Measurements from ENCODE around the gene VPS37C. TPM values are rescaled to one million over a fixed set of nuclear protein-coding genes. Genes with fewer than 3 reads are reported as not detected.

Gene VPS37C
- total RNA-seq, 1 donor from 2014 or later, result 15.8 TPM

DNA sequence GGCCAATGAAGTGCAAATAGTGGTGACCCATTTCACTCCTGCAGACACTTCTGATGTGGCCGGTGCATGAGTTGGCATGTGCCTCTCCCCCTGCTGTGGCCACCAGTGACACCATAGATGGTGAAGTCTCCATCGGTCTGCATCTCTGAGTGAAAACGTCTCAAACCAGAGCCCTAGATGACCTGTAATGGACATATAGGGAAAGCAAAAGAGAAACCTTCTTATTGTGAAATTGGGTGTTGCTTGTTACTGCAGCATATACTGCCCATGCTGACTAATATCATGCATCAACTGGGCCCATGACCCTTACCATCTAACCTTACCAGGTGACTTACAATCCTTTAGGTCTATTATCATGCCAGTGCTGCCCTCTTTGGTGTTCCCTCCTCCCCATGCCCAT is 11.7 kb upstream of the VPS37C start:
- Histone ChIP-seq H3K27me3 (ENCODE audit: low read depth) (peaks cover 49% of the 10 kb centered on the region), H3K4me1 (no peaks in the 10 kb centered on the region), H3K27ac (replicated peaks) (no peak overlapping the region), H3K9me3 (replicated peaks) (peaks cover 4% of the 10 kb centered on the region), H3K4me3 (no peak overlapping the region), H3K36me3 (no peaks in the 10 kb centered on the region)
- intact Hi-C loops (cut with micrococcal nuclease), result no loop called here
- TF ChIP-seq, protein P1, sequence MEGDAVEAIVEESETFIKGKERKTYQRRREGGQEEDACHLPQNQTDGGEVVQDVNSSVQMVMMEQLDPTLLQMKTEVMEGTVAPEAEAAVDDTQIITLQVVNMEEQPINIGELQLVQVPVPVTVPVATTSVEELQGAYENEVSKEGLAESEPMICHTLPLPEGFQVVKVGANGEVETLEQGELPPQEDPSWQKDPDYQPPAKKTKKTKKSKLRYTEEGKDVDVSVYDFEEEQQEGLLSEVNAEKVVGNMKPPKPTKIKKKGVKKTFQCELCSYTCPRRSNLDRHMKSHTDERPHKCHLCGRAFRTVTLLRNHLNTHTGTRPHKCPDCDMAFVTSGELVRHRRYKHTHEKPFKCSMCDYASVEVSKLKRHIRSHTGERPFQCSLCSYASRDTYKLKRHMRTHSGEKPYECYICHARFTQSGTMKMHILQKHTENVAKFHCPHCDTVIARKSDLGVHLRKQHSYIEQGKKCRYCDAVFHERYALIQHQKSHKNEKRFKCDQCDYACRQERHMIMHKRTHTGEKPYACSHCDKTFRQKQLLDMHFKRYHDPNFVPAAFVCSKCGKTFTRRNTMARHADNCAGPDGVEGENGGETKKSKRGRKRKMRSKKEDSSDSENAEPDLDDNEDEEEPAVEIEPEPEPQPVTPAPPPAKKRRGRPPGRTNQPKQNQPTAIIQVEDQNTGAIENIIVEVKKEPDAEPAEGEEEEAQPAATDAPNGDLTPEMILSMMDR (IDR thresholded peaks at IDR 0.05; ENCODE audit: borderline replicate concordance), result no peak
- DNase-seq, result no peak

DNA sequence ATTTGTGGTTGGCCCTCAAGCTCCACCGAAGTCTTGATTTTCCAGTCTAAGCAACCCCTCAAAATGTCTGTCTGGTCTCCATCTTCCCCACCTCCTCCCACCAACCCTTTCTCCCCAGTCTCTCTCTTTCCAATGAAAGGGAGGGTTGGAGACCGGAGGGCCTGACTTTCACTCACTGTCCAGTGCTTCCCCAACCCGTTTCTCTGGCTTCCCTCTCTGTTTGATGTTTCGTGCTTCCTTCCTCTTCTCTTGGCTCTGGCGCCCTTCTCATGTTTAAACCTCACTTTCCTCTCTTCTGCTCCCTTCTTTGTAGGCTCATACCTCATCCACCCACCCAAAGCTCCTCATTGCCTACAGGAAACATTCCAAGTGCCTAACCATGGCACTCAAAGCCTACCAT is 11.1 kb upstream of the VPS37C start:
- intact Hi-C loops (cut with micrococcal nuclease), result no loop called here
- Histone ChIP-seq H3K36me3 (no peaks in the 10 kb centered on the region), H3K27me3 (ENCODE audit: low read depth) (peaks cover 54% of the 10 kb centered on the region), H3K27ac (replicated peaks) (no peak overlapping the region), H3K4me3 (no peak overlapping the region), H3K4me1 (no peaks in the 10 kb centered on the region), H3K9me3 (replicated peaks) (peaks cover 4% of the 10 kb centered on the region)
- DNase-seq, result no peak
- TF ChIP-seq, protein P1 (IDR thresholded peaks at IDR 0.05; ENCODE audit: borderline replicate concordance), result no peak

DNA sequence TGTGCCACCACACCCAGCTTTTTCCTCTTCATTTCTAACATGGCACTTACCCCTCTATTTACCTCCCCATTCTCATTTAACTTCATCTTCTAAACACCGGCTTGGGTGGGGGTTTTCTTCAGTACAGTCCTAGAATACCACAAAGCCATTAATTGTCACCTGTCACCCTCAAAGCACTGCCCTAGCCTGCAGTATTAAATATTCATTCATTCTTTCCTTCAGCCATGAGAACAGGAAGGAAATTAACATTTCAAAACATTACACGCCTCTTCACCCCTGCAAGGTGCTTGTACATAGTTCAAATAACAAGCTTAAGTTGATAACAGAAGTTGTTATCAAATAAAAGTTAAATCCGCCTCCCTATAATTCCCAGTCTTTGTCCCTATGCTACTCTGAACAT is 10.7 kb upstream of the VPS37C start:
- H3K27me3 ChIP-seq (ENCODE audit: low read depth), result peaks cover 55% of the 10 kb centered on the region
- DNase-seq, result no peak
- TF ChIP-seq, protein P1 (IDR thresholded peaks at IDR 0.05; ENCODE audit: borderline replicate concordance), result no peak
- no peaks in the 10 kb centered on the region for H3K4me1 ChIP-seq
- no peak overlapping the region for H3K4me3 ChIP-seq
- H3K36me3 ChIP-seq, result no peaks in the 10 kb centered on the region
- intact Hi-C loops (cut with micrococcal nuclease), result no loop called here
- no peak overlapping the region for H3K27ac ChIP-seq (replicated peaks)
- peaks cover 4% of the 10 kb centered on the region for H3K9me3 ChIP-seq (replicated peaks)

DNA sequence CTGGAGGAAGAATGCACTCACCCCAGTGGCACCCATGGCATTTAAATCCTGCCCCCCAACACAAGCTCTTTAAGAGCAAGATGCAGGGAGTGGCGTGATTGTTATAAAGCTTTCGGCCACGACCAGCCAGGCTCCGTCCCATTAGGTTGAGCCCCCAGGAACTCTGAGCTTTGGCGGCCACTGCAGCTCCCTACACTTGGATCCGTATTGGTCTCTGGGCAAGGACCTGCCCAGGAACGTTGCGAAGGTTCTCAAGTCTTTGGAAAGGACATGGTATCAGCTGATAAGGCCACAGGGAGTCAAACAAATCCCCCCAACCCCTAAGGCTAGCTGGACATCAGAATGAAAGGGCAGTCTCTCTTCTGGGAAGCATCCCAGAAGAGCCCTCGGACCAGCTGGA is 9.3 kb upstream of the VPS37C start:
- peaks cover 4% of the 10 kb centered on the region for H3K9me3 ChIP-seq (replicated peaks)
- TF ChIP-seq, protein P1 (IDR thresholded peaks at IDR 0.05; ENCODE audit: borderline replicate concordance), result no peak
- no peak for DNase-seq
- H3K36me3 ChIP-seq, result no peaks in the 10 kb centered on the region
- H3K27me3 ChIP-seq (ENCODE audit: low read depth), result peaks cover 53% of the 10 kb centered on the region
- H3K4me1 ChIP-seq, result no peaks in the 10 kb centered on the region
- H3K27ac ChIP-seq (replicated peaks), result no peak overlapping the region
- no peak overlapping the region for H3K4me3 ChIP-seq
- intact Hi-C loops (cut with micrococcal nuclease), result no loop called here

DNA sequence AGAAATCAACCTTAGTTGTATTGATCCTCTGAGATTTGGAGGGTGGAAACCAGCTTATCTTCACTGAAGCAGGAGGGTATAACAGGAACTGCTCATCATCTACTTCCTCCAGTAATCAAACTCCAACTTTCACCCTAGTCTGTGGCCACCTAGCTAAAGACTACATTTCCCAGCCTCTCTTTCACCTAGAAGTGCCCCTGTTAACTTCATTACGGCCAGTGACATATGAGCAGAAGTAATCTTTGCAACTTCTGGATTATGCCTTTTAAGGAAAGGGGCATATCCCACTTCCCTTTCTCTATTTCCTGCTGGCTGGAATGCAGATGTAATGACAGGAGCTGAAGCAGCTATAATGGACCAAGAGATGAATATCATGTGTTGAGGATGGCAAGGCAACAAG is 7.6 kb upstream of the VPS37C start:
- Histone ChIP-seq H3K27ac (replicated peaks) (no peak overlapping the region), H3K4me3 (no peak overlapping the region), H3K4me1 (no peaks in the 10 kb centered on the region), H3K27me3 (ENCODE audit: low read depth) (peaks cover 35% of the 10 kb centered on the region), H3K9me3 (replicated peaks) (peaks cover 4% of the 10 kb centered on the region), H3K36me3 (no peaks in the 10 kb centered on the region)
- intact Hi-C loops (cut with micrococcal nuclease), result no loop called here
- TF ChIP-seq, protein P1 (IDR thresholded peaks at IDR 0.05; ENCODE audit: borderline replicate concordance), result no peak
- no peak for DNase-seq
